ENCODE measurements around the gene GTF2H3.

The GTF2H3 gene

GRCh38 chr12:123648401-123648800, 14.8 kb downstream of the GTF2H3 start:
- Mint-ChIP-seq H3K27ac (no peak overlapping the region), H3K4me1 (no peaks in the 10 kb centered on the region), H3K27me3 (ENCODE audit: low read depth, poor library complexity) (no peaks in the 10 kb centered on the region), H3K4me3 (no peak overlapping the region), H3K36me3 (ENCODE audit: low read depth) (peaks cover 47% of the 10 kb centered on the region), H3K9me3 (no peaks in the 10 kb centered on the region)
- no peak for DNase-seq
- TF ChIP-seq CTCF (IDR thresholded peaks at IDR 0.05) = no peak

GRCh38 chr12:123654129-123654701, 20.6 kb downstream of the GTF2H3 start:
- Mint-ChIP-seq H3K4me3 (no peak overlapping the region), H3K9me3 (no peaks in the 10 kb centered on the region), H3K27ac (no peak overlapping the region), H3K27me3 (ENCODE audit: low read depth, poor library complexity) (no peaks in the 10 kb centered on the region), H3K4me1 (no peaks in the 10 kb centered on the region), H3K36me3 (ENCODE audit: low read depth) (peaks cover 32% of the 10 kb centered on the region)
- DNase-seq = no peak
- no peak for TF ChIP-seq CTCF (IDR thresholded peaks at IDR 0.05)

- H3K4me3 Mint-ChIP-seq = no peak overlapping the region
- no peak overlapping the region for H3K27ac Mint-ChIP-seq
- H3K9me3 Mint-ChIP-seq = no peaks in the 10 kb centered on the region
- no peak for DNase-seq
- H3K36me3 Mint-ChIP-seq (ENCODE audit: low read depth) = peaks cover 39% of the 10 kb centered on the region
- no peaks in the 10 kb centered on the region for H3K4me1 Mint-ChIP-seq
- TF ChIP-seq CTCF (IDR thresholded peaks at IDR 0.05) = no peak
- no peaks in the 10 kb centered on the region for H3K27me3 Mint-ChIP-seq (ENCODE audit: low read depth, poor library complexity)
These were observed 21.8 kb downstream of the GTF2H3 start for GRCh38 chr12:123655420-123655819.

GRCh38 chr12:123656392-123656791, 22.8 kb downstream of the GTF2H3 start:
- H3K9me3 Mint-ChIP-seq = no peaks in the 10 kb centered on the region
- no peaks in the 10 kb centered on the region for H3K4me1 Mint-ChIP-seq
- no peak overlapping the region for H3K4me3 Mint-ChIP-seq
- TF ChIP-seq CTCF (IDR thresholded peaks at IDR 0.05) = no peak
- no peak for DNase-seq
- no peaks in the 10 kb centered on the region for H3K27me3 Mint-ChIP-seq (ENCODE audit: low read depth, poor library complexity)
- H3K36me3 Mint-ChIP-seq (ENCODE audit: low read depth) = peaks cover 38% of the 10 kb centered on the region
- H3K27ac Mint-ChIP-seq = no peak overlapping the region

- Mint-ChIP-seq H3K27me3 (ENCODE audit: low read depth, poor library complexity) (no peaks in the 10 kb centered on the region), H3K4me1 (no peaks in the 10 kb centered on the region), H3K36me3 (ENCODE audit: low read depth) (peaks cover 33% of the 10 kb centered on the region), H3K9me3 (no peaks in the 10 kb centered on the region), H3K4me3 (no peak overlapping the region), H3K27ac (no peak overlapping the region)
- TF ChIP-seq CTCF (IDR thresholded peaks at IDR 0.05) = no peak
- no peak for DNase-seq
These were observed 23.6 kb downstream of the GTF2H3 start for GRCh38 chr12:123657211-123657610.

GRCh38 chr12:123659996-123660727, 26.5 kb downstream of the GTF2H3 start:
- peaks cover 41% of the 10 kb centered on the region for H3K36me3 Mint-ChIP-seq (ENCODE audit: low read depth)
- H3K4me3 Mint-ChIP-seq = no peak overlapping the region
- no peak for DNase-seq
- peaks cover 4% of the 10 kb centered on the region for H3K27me3 Mint-ChIP-seq (ENCODE audit: low read depth, poor library complexity)
- TF ChIP-seq CTCF (IDR thresholded peaks at IDR 0.05) = no peak
- peaks cover 15% of the 10 kb centered on the region for H3K9me3 Mint-ChIP-seq
- peak overlapping the region; percentile 61 for H3K27ac Mint-ChIP-seq
- no peaks in the 10 kb centered on the region for H3K4me1 Mint-ChIP-seq

Data from nephron progenitor cell (in vitro differentiated cells).